Panc1 (cell line): ENCODE data around the gene CCDC196. TPM values are rescaled to one million over a fixed set of nuclear protein-coding genes. Genes with fewer than 3 reads are reported as not detected.

ENCODE experiments used
- ATAC-seq: fragments of 200-7000 bp; cut with Tn5 transposase; 2 replicates; pipeline ENCODE4 v1.9.1; 2020; ENCODE audit warnings: mild to moderate bottlenecking, moderate library complexity
- BruUV-seq: library from RNA; stranded (reverse); fragments of 400-500 nt; replicated peaks from 2 replicates; lab custom pipeline; 2021; lab: Mats Ljungman, UMichigan
- CTCF ChIA-PET: fragments of 300-600 bp; sonication (Branson Sonifier 250); formaldehyde crosslinking; loops from one replicate; lab custom pipeline; 2022; ENCODE audit warnings: antibody characterized with exemption; lab: Charles Lee
- POLR2A ChIA-PET: fragments of 300-600 bp; sonication (Branson Sonifier 250); formaldehyde crosslinking; loops from one replicate; lab custom pipeline; 2022; ENCODE audit warnings: antibody characterized with exemption; lab: Charles Lee
- DNase-seq: peaks from one replicate; pipeline ENCODE4 v3.0.0-alpha.2; 2010; ENCODE audit warnings: low read depth, low spot score
- H3K27ac ChIP-seq: 2 replicates; pipeline ENCODE4 v1.5.1; 2011; ENCODE audit warnings: mild to moderate bottlenecking, low read length, inconsistent platforms
- H3K27me3 ChIP-seq: fragments of 200-500 bp; sonication (Bioruptor generic); 2 replicates; pipeline ENCODE4 v1.6.0; 2014; ENCODE audit warnings: low read length, inconsistent platforms; ENCODE audit not compliant: control insufficient read depth, insufficient read depth
- H3K36me3 ChIP-seq: fragments of 200-500 bp; sonication (Bioruptor generic); 2 replicates; pipeline ENCODE4 v1.5.1; 2014; ENCODE audit warnings: inconsistent platforms, mild to moderate bottlenecking, low read length, moderate library complexity; ENCODE audit not compliant: control insufficient read depth, insufficient read depth
- H3K4me1 ChIP-seq: 2 replicates; pipeline ENCODE4 v1.5.1; 2011; ENCODE audit warnings: inconsistent platforms, mild to moderate bottlenecking, low read length, moderate library complexity; ENCODE audit not compliant: control insufficient read depth, insufficient read depth
- H3K4me3 ChIP-seq, 2 experiments: 2 replicates each; pipeline ENCODE4 v1.5.1; 2011 to 2012; ENCODE audit warnings: low read depth in 2 of 2, low read length in 2 of 2, mild to moderate bottlenecking in 2 of 2, inconsistent platforms in 1 of 2, moderate library complexity in 1 of 2
- H3K9me3 ChIP-seq: fragments of 200-500 bp; sonication (Bioruptor generic); 2 replicates; pipeline ENCODE4 v1.5.1; 2014; ENCODE audit warnings: low read depth, mild to moderate bottlenecking, inconsistent platforms, low read length, moderate library complexity; ENCODE audit not compliant: control insufficient read depth, insufficient read depth
- POLR2AphosphoS5 ChIP-seq: IDR thresholded peaks from 2 replicates; pipeline ENCODE4 v1.6.1; 2012; ENCODE audit warnings: mild to moderate bottlenecking, low read depth, low read length, moderate library complexity
- SIN3A ChIP-seq: IDR thresholded peaks from 2 replicates; pipeline ENCODE4 v1.6.1; 2012; ENCODE audit warnings: low read depth, mild to moderate bottlenecking, low read length, moderate library complexity, borderline replicate concordance; ENCODE audit not compliant: insufficient read depth
- TCF7L2 ChIP-seq: IDR thresholded peaks from 2 replicates; pipeline ENCODE4 v1.6.1; 2011; ENCODE audit warnings: mild to moderate bottlenecking, low read depth, low read length, inconsistent platforms
- in situ Hi-C: cut with HindIII; loops from 2 replicates; pipeline ENCODE4 v1.10.0; 2016; ENCODE audit warnings: low sequenced_read_pairs, low pct_unique_long_range_greater_than_20kb
- intact Hi-C: fragments of 100-400 bp; cut with micrococcal nuclease; formaldehyde crosslinking; loops from one replicate; pipeline ENCODE4 v1.10.0; 2022; ENCODE audit not compliant: unreplicated experiment
- total RNA-seq: library from RNA; stranded (reverse); gene quantifications from one replicate; pipeline ENCODE4 v1.2.1, GENCODE V29; 2021; ENCODE audit not compliant: unreplicated experiment
- TF ChIP-seq, protein P1 (sequence below), 2 experiments: IDR thresholded peaks; 2 replicates each; pipeline ENCODE4 v1.6.1; 2011 to 2012; ENCODE audit warnings: low read depth in 2 of 2, control low read depth in 1 of 2, low read length in 1 of 2, mild to moderate bottlenecking in 1 of 2, moderate library complexity in 1 of 2; ENCODE audit not compliant: insufficient read depth in 1 of 2
- TF ChIP-seq, protein P2 (sequence below): fragments of 450-650 bp; IDR thresholded peaks from 2 replicates; pipeline ENCODE4 v1.5.1; 2017; ENCODE audit warnings: mild to moderate bottlenecking

CCDC196 gene
- total RNA-seq, 1 experiment from 2014 or later, result not detected

- ATAC-seq, result no peak
- CTCF ChIA-PET, result no interaction called here
These were observed 40.2 kb upstream of the CCDC196 start for GRCh38 chr14:66445936-66446335.

GRCh38 chr14:66453469-66453868, 32.7 kb upstream of the CCDC196 start:
- BruUV-seq, result no TSS peak
- no peaks in the 10 kb centered on the region for H3K27me3 ChIP-seq
- ChIA-PET POLR2A (no interaction called here), CTCF (no interaction called here)
- no peaks in the 10 kb centered on the region for H3K36me3 ChIP-seq
- in situ Hi-C loops (no loop called here), intact Hi-C loops (no loop called here)
- no peaks in the 10 kb centered on the region for H3K4me1 ChIP-seq
- TF ChIP-seq TCF7L2, result no peak
- TF ChIP-seq, protein P1, sequence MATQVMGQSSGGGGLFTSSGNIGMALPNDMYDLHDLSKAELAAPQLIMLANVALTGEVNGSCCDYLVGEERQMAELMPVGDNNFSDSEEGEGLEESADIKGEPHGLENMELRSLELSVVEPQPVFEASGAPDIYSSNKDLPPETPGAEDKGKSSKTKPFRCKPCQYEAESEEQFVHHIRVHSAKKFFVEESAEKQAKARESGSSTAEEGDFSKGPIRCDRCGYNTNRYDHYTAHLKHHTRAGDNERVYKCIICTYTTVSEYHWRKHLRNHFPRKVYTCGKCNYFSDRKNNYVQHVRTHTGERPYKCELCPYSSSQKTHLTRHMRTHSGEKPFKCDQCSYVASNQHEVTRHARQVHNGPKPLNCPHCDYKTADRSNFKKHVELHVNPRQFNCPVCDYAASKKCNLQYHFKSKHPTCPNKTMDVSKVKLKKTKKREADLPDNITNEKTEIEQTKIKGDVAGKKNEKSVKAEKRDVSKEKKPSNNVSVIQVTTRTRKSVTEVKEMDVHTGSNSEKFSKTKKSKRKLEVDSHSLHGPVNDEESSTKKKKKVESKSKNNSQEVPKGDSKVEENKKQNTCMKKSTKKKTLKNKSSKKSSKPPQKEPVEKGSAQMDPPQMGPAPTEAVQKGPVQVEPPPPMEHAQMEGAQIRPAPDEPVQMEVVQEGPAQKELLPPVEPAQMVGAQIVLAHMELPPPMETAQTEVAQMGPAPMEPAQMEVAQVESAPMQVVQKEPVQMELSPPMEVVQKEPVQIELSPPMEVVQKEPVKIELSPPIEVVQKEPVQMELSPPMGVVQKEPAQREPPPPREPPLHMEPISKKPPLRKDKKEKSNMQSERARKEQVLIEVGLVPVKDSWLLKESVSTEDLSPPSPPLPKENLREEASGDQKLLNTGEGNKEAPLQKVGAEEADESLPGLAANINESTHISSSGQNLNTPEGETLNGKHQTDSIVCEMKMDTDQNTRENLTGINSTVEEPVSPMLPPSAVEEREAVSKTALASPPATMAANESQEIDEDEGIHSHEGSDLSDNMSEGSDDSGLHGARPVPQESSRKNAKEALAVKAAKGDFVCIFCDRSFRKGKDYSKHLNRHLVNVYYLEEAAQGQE (IDR thresholded peaks at IDR 0.05; ENCODE audit: insufficient read depth in 1 of 2, low read depth in 2 of 2, low read length in 1 of 2), result no peak
- TF ChIP-seq POLR2AphosphoS5, result no peak
- TF ChIP-seq SIN3A, result no peak
- TF ChIP-seq, protein P2, sequence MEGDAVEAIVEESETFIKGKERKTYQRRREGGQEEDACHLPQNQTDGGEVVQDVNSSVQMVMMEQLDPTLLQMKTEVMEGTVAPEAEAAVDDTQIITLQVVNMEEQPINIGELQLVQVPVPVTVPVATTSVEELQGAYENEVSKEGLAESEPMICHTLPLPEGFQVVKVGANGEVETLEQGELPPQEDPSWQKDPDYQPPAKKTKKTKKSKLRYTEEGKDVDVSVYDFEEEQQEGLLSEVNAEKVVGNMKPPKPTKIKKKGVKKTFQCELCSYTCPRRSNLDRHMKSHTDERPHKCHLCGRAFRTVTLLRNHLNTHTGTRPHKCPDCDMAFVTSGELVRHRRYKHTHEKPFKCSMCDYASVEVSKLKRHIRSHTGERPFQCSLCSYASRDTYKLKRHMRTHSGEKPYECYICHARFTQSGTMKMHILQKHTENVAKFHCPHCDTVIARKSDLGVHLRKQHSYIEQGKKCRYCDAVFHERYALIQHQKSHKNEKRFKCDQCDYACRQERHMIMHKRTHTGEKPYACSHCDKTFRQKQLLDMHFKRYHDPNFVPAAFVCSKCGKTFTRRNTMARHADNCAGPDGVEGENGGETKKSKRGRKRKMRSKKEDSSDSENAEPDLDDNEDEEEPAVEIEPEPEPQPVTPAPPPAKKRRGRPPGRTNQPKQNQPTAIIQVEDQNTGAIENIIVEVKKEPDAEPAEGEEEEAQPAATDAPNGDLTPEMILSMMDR, result no peak
- ATAC-seq (no peak), DNase-seq (no peak)
- H3K27ac ChIP-seq, result no peak overlapping the region
- no peak overlapping the region for H3K4me3 ChIP-seq
- H3K9me3 ChIP-seq, result no peaks in the 10 kb centered on the region

More at GRCh38 chr14:66445936-66446335, 40.2 kb upstream of the CCDC196 start:
- no TSS peak for BruUV-seq
- H3K27ac ChIP-seq, result no peak overlapping the region
- no peaks in the 10 kb centered on the region for H3K36me3 ChIP-seq
- intact Hi-C loops, result no loop called here
- no peaks in the 10 kb centered on the region for H3K4me1 ChIP-seq
- no peaks in the 10 kb centered on the region for H3K9me3 ChIP-seq
- H3K4me3 ChIP-seq, result no peak overlapping the region
- no peak for DNase-seq
- TF ChIP-seq TCF7L2, result no peak
- TF ChIP-seq POLR2AphosphoS5, result no peak
- TF ChIP-seq, protein P2, result no peak
- no peak for TF ChIP-seq SIN3A
- TF ChIP-seq, protein P1 (IDR thresholded peaks at IDR 0.05; ENCODE audit: insufficient read depth in 1 of 2, low read depth in 2 of 2, low read length in 1 of 2), result no peak
- POLR2A ChIA-PET, result no interaction called here
- in situ Hi-C loops, result no loop called here
- no peaks in the 10 kb centered on the region for H3K27me3 ChIP-seq
